ENCODE data around the gene TBL3. TPM values are rescaled to one million over a fixed set of nuclear protein-coding genes. Genes with fewer than 3 reads are reported as not detected.
A peak's percentile ranks its signal among the peaks of the same experiment; 100 is the strongest.

TBL3 gene
- total RNA-seq, 3 donors from 2014 or later, result 146 to 159 (median 156) TPM

DNA sequence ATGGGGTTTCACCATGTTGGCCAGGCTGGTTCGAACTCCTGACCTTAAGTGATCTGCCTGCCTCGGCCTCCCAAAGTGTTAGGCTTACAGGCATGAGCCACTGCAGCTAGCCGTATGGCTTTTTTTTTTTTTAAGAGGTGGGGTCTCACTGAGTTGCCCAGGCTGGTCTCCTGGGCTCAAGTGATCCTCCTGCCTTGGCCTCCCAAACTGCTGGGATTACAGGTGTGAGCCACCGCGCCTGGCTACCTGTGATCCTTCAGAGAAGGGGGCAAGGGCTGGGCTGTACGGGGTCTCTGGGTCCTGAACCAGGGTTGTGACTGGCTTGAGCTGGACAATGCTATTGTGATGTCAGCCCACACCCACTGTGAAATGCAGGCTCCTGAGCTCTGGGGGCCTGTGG lies 5.4 kb upstream of the TBL3 start, which contains the start of gene RNF151:
Gene RNF151 (plus strand): TSS at position 397 of the 400 bp plus-strand sequence. CDS start 26 bp downstream, outside the sequence.
- Mint-ChIP-seq H3K36me3 (ENCODE audit: insufficient read depth) (peaks cover 32% of the 10 kb centered on the region), H3K4me1 (ENCODE audit: low read depth) (peaks cover 20% of the 10 kb centered on the region)
- no peak for ATAC-seq

DNA sequence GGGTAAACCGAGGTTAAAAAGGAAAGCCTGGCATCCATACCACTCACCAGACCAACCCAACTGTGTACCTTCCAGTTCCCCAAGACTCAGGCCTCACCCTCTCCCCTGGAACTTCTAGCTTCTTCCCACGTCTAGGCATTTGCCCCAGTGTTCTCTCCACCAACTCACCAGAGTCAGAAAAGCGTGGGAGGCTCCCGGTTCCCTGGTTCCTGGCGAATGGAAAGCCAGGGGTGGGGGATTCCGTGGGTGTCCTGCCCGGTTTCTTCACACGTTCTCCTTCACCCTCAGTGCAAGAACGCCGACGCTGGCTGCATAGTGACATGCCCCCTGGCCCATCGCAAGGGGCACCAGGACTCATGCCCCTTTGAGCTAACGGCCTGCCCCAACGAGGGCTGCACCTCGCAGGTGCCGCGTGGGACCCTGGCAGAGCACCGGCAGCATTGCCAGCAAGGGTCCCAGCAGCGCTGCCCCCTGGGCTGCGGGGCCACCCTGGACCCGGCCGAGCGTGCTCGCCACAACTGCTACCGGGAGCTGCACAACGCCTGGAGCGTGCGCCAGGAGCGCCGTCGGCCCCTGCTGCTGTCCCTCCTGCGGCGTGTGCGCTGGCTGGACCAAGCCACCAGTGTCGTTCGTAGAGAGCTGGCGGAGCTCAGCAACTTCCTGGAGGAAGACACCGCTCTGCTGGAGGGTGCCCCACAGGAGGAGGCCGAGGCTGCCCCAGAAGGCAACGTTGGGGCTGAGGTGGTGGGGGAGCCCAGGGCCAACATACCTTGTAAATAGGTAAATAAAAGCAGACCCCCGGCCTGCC lies 3.5 kb upstream of the TBL3 start:
- no peak overlapping the region for H3K4me3 Mint-ChIP-seq
- H3K36me3 Mint-ChIP-seq (ENCODE audit: insufficient read depth), result peaks cover 21% of the 10 kb centered on the region
- H3K9me3 Mint-ChIP-seq, result no peaks in the 10 kb centered on the region
- no peak for DNase-seq
- no peak for ATAC-seq
- H3K4me1 Mint-ChIP-seq (ENCODE audit: low read depth), result peaks cover 29% of the 10 kb centered on the region
- H3K27me3 Mint-ChIP-seq (ENCODE audit: low read depth), result no peaks in the 10 kb centered on the region

More for the DNA sequence above, 5.4 kb upstream of the TBL3 start, which contains the start of gene RNF151:
- Mint-ChIP-seq H3K27me3 (ENCODE audit: low read depth) (no peaks in the 10 kb centered on the region), H3K9me3 (no peaks in the 10 kb centered on the region), H3K4me3 (peak within 1 kb of the TSS; percentile 92)
- DNase-seq, result no peak

DNA sequence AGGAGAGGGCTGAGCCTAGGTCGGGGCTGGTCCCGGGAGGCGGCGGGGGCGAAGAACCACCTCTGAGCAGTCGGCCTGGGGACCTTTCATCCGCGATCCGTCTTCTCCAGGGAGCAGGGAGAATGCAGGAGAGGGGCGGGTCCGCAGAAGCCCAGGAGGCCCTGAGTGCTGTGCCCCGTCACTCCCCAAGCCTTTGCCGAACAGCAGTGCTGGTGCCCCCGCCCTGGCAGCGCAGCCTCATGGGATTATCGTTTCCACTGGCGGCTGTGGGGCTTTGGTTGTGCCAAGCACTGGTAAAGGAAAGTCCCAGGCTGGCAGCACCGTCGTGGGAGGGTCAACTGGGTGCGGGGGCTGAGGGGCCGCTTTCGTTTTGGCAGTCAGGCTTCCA lies 631 bp downstream of the TBL3 start:
- ATAC-seq (peak; percentile 15), DNase-seq (no peak)
- Mint-ChIP-seq H3K4me1 (ENCODE audit: low read depth) (peaks cover 22% of the 10 kb centered on the region), H3K36me3 (ENCODE audit: insufficient read depth) (peaks cover 19% of the 10 kb centered on the region), H3K9me3 (no peaks in the 10 kb centered on the region), H3K27me3 (ENCODE audit: low read depth) (no peaks in the 10 kb centered on the region), H3K4me3 (peak overlapping the region; percentile 92)

DNA sequence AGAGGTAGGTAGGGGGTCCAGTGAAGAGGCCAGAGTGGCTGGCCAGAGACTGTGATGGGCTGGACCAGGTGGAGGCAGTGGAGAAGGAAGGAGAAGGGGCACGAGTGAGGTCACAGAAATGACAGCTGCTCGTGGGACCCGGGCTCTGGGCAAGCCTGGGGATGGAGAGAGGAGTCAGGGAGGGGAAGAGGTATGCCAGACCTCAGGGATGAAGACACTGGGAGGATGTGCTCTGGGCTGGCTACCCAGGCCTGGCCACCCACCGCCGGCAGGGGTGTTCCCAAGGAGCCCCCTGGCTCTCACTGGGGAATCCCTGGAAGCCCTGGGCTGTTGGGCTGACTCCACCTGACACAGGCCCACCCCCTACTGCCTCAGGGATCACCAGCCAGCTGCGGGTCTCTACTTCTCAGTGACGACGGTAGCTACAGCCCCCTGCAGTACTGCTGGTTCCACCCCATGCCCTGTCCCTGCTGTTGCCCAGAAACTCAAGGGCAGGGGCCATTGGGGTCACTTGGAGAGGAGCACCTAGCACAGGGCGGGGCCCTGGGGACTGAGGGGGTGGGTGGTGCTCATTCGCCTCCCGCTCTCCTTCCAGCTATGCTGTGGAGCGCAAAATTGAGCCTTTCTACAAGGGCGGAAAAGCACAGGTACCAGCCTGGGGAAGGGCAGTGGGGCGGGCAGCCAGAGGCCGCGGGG lies 1.8 kb downstream of the TBL3 start:
- Mint-ChIP-seq H3K4me1 (ENCODE audit: low read depth) (peaks cover 22% of the 10 kb centered on the region), H3K9me3 (no peaks in the 10 kb centered on the region), H3K36me3 (ENCODE audit: insufficient read depth) (peaks cover 23% of the 10 kb centered on the region)

DNA sequence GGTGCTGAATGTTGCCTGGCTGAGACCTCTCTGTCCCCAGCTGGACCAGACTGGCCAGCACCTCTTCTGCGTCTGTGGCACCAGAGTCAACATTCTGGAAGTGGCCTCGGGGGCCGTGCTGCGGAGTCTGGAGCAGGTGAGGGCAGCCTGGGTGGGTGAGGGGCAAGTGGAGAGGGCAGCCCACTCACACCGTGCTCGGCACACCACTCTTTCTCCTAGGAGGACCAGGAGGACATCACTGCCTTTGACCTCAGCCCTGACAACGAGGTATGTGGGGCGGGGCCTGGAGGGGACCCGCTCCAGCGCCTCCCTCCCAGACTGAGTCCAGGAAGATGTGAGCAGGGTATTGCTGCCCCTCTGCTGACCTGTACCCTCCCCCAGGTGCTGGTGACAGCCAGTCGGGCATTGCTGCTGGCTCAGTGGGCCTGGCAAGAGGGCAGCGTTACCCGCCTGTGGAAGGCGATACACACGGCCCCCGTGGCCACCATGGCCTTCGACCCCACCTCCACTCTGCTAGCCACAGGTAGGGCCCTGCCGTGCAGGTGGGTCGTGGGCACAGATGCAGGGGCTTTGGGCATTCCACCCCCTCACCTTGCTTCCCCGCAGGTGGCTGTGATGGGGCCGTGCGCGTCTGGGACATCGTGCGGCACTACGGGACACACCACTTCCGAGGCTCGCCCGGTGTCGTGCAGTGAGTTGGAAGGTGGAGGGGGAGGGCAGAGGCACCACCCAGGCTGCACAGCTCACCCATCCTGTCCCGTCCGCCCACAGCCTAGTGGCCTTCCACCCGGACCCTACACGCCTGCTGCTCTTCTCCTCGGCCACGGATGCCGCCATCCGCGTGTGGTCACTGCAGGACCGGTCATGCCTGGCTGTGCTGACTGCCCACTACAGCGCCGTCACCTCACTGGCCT lies 2.6 kb downstream of the TBL3 start:
- Mint-ChIP-seq H3K4me1 (ENCODE audit: low read depth) (peaks cover 22% of the 10 kb centered on the region), H3K9me3 (no peaks in the 10 kb centered on the region), H3K4me3 (peak overlapping the region; percentile 92), H3K36me3 (ENCODE audit: insufficient read depth) (peaks cover 24% of the 10 kb centered on the region), H3K27me3 (ENCODE audit: low read depth) (no peaks in the 10 kb centered on the region)
- DNase-seq (no peak), ATAC-seq (no peak)

More for the DNA sequence above, 1.8 kb downstream of the TBL3 start:
- DNase-seq (no peak), ATAC-seq (no peak)
- peak overlapping the region; percentile 92 for H3K4me3 Mint-ChIP-seq
- no peaks in the 10 kb centered on the region for H3K27me3 Mint-ChIP-seq (ENCODE audit: low read depth)

DNA sequence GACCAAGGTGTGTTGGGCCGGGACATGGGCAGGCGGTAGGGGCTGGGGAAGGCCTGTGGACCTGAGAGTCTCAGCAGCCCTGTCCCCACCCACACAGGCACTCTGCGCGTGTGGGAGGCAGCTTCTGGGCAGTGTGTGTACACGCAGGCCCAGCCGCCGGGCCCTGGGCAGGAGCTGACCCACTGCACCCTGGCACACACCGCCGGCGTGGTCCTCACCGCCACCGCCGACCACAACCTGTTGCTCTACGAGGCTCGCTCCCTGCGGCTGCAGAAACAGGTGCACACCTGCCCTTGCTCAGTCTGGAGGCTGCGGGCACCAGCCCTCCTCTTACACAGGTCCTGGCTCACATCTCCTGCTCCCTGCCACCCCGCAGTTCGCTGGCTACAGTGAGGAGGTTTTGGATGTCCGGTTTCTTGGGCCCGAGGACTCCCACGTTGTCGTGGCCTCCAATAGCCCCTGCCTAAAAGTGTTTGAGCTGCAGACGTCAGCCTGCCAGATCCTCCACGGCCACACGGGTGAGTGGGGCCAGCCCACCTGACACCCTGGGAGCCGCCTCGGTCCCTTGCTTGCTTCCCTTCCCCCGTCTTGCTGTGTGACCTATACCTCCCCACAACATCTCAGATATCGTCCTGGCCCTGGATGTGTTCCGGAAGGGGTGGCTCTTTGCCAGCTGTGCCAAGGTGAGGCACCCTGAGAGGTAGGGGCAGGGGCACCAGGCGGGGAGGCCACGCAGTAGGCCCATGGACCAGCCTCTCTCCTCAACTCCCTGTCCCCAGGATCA lies 3.8 kb downstream of the TBL3 start:
- DNase-seq, result no peak
- Mint-ChIP-seq H3K4me3 (peak overlapping the region; percentile 26), H3K27me3 (ENCODE audit: low read depth) (peaks cover 4% of the 10 kb centered on the region), H3K4me1 (ENCODE audit: low read depth) (peaks cover 22% of the 10 kb centered on the region), H3K36me3 (ENCODE audit: insufficient read depth) (peaks cover 24% of the 10 kb centered on the region), H3K9me3 (no peaks in the 10 kb centered on the region)
- no peak for ATAC-seq

DNA sequence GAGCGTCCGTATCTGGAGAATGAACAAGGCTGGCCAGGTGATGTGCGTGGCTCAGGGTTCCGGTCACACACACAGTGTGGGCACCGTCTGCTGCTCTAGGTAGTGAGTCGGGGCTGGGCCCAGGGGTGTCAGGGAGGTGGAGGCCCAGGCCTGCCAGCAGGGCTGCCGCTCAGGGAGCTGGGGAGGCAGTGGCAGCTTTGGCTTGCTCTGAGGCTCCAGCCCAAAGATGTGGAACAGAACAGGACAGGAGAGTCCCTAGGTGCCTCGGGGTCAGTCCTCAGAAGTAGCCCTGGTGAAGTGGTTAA lies 4.3 kb downstream of the TBL3 start:
- peaks cover 24% of the 10 kb centered on the region for H3K36me3 Mint-ChIP-seq (ENCODE audit: insufficient read depth)
- H3K4me3 Mint-ChIP-seq, result peak overlapping the region; percentile 26
- DNase-seq (no peak), ATAC-seq (no peak)
- H3K9me3 Mint-ChIP-seq, result no peaks in the 10 kb centered on the region
- H3K4me1 Mint-ChIP-seq (ENCODE audit: low read depth), result peaks cover 18% of the 10 kb centered on the region
- peaks cover 8% of the 10 kb centered on the region for H3K27me3 Mint-ChIP-seq (ENCODE audit: low read depth)

DNA sequence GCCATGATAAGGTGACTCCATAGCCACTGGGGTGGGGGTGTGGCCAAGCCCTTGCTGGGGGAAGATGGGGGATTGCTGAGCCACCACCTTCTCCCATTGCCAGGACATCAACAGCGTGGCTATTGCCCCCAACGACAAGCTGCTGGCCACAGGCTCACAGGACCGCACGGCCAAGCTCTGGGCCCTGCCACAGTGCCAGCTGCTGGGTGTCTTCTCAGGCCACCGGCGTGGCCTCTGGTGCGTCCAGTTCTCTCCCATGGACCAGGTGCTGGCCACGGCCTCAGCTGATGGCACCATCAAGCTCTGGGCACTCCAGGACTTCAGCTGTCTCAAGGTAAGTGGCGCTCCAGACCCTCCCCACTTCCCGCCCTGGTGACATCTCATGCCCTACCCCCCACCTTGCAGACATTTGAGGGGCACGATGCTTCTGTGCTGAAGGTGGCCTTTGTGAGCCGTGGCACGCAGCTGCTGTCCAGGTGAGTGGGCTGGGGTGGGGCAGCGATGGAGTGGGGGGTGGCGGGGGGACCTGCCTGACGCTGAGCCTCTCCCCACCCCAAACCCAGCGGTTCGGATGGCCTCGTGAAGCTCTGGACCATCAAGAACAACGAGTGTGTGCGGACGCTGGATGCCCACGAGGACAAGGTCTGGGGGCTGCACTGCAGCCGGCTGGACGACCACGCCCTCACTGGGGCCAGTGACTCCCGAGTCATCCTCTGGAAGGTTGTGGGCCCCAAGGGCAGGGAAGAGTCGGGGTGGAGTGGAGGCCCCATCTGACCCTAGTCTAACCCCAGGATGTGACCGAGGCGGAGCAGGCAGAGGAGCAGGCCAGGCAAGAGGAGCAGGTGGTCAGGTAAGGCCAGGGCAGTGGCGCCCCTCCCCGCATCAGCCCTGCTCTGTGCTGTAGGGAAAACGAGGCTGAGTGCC lies 5.4 kb downstream of the TBL3 start:
- Mint-ChIP-seq H3K4me3 (no peak overlapping the region), H3K36me3 (ENCODE audit: insufficient read depth) (peaks cover 24% of the 10 kb centered on the region), H3K4me1 (ENCODE audit: low read depth) (peaks cover 12% of the 10 kb centered on the region), H3K27me3 (ENCODE audit: low read depth) (peaks cover 13% of the 10 kb centered on the region), H3K9me3 (no peaks in the 10 kb centered on the region)
- DNase-seq (no peak), ATAC-seq (no peak)

DNA sequence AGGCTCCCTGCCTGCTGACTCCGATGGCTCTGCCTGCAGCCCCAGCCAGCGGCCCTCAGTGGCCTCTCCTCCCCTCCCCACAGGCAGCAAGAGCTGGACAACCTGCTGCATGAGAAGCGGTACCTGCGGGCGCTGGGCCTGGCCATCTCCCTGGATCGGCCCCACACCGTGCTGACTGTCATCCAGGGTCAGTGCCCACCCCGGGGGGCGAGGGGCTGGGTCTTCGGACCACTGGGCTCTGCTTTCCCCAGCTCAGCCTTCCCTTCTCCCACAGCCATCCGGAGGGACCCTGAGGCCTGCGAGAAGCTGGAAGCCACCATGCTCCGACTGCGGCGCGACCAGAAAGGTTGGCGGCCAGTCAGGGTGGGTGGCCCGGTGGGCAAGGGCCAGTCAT lies 6.0 kb downstream of the TBL3 start:
- Mint-ChIP-seq H3K9me3 (no peaks in the 10 kb centered on the region), H3K4me3 (no peak overlapping the region), H3K4me1 (ENCODE audit: low read depth) (peaks cover 10% of the 10 kb centered on the region), H3K36me3 (ENCODE audit: insufficient read depth) (peaks cover 21% of the 10 kb centered on the region), H3K27me3 (ENCODE audit: low read depth) (peaks cover 13% of the 10 kb centered on the region)
- no peak for ATAC-seq
- DNase-seq, result no peak

DNA sequence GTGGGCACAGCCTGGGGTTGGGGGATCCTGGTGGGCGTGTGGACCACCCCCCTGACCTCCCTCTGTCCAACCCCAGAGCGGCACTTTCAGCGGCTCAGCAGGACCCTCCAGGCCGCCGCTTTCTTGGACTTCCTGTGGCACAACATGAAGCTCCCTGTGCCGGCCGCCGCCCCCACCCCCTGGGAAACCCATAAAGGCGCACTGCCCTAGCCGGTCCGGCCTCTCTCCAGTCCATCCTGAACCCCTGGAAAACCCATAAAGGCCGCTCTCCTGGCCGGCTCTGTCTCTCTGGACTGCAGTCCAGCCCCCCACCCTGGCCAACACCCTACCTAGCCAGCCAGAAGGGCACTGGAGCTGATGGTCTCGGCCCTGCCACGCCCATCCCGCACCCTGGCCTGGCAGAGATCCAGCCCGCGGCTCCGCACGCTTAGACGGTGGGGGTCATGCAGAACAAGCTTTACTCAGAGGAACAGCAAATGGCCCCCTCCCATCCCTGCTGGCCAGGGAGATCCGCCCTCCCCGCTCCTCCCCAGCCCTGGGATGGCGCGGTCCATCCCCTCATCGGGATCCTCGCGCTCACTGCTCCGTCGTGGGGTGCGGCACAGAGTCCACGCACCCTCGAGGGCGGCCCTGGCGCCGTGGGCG lies 6.7 kb downstream of the TBL3 start:
- DNase-seq (no peak), ATAC-seq (no peak)
- Mint-ChIP-seq H3K27me3 (ENCODE audit: low read depth) (peaks cover 16% of the 10 kb centered on the region), H3K4me1 (ENCODE audit: low read depth) (peaks cover 8% of the 10 kb centered on the region), H3K4me3 (no peak overlapping the region), H3K36me3 (ENCODE audit: insufficient read depth) (peaks cover 21% of the 10 kb centered on the region), H3K9me3 (no peaks in the 10 kb centered on the region)

DNA sequence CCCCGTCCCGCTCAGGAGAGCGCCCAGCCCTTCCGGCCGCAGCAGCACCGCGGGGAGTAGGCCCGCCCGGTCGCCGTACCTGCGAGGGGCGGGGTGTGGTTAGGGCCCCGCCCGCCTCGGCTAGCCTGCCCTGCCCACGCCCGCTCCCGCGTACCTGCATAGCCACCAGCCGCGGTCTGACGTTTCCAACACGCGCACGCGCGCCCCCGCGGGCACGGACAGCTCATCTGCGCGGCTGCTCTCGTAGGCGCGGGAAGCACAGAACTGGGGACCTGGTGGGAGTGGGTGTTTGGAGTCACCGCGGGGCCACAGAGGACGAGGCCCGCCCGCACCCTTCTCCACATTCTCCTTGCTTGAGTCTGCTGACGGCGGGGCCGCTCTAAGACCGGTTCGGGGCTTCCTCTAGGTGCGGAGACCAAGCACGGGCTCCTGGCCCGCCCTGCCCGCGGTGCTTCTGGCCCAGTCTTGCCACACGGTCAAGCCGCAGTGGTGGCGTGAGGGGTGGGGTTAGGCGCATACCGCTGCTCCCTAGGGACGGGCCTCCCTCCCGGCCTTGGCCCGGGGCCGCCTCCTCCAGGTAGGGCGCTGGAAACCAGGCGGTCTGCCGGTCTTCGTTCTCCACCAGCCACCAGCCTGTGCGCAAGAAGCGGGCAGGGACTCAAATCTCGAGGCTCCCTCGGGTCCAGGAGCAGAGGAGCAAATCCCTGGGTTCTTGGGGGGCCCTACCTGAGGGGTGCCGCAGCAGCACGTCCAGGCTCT lies 7.6 kb downstream of the TBL3 start:
- Mint-ChIP-seq H3K27me3 (ENCODE audit: low read depth) (peaks cover 16% of the 10 kb centered on the region), H3K4me1 (ENCODE audit: low read depth) (peaks cover 8% of the 10 kb centered on the region), H3K4me3 (no peak overlapping the region), H3K9me3 (no peaks in the 10 kb centered on the region), H3K36me3 (ENCODE audit: insufficient read depth) (peaks cover 21% of the 10 kb centered on the region)
- ATAC-seq, result peak in 1 of 2 donors; percentile 9
- DNase-seq, result peak; percentile 55

Data from activated T-cell treated with anti-CD3 and anti-CD28 coated beads, Interleukin-2, amount 50 U/mL, for 4 hours (primary cell).